NCI-H748 treated with DMSO at 0.1 percent for 48 hours (cell line): Measurements from ENCODE around the gene CCDC40.
"Not testable (repeated sequence)": the region's sequence is repeated elsewhere in the genome, so short reads cannot be mapped to it uniquely, and the experiment has no call there.

Experiments used
- DNase-seq: peaks from one replicate; lab custom pipeline; 2025; lab: John Stamatoyannopoulos, UW

Gene CCDC40

GRCh38 chr17:80045703-80046102 is 9.3 kb downstream of the CCDC40 start:
- DNase-seq: peak; percentile 48

GRCh38 chr17:80046709-80047108 is 10.3 kb downstream of the CCDC40 start:
- not testable (repeated sequence) for DNase-seq

- no peak for DNase-seq
Observed at GRCh38 chr17:80047176-80047575, 10.7 kb downstream of the CCDC40 start.

- DNase-seq: no peak
Observed at GRCh38 chr17:80049986-80050385, 13.5 kb downstream of the CCDC40 start.

- DNase-seq: no peak
Observed at GRCh38 chr17:80050706-80051105, 14.3 kb downstream of the CCDC40 start.

GRCh38 chr17:80051681-80052080 is 15.2 kb downstream of the CCDC40 start:
- DNase-seq: no peak

GRCh38 chr17:80053102-80053501 is 16.7 kb downstream of the CCDC40 start:
- DNase-seq: no peak

GRCh38 chr17:80055597-80055996 is 19.2 kb downstream of the CCDC40 start:
- DNase-seq: no peak

GRCh38 chr17:80058311-80058955 is 22.0 kb downstream of the CCDC40 start:
- no peak for DNase-seq

GRCh38 chr17:80060644-80061043 is 24.2 kb downstream of the CCDC40 start:
- DNase-seq: no peak

GRCh38 chr17:80061421-80061820 is 25.0 kb downstream of the CCDC40 start:
- DNase-seq: no peak

- DNase-seq: no peak
Observed at GRCh38 chr17:80063830-80064585, 27.6 kb downstream of the CCDC40 start.

- DNase-seq: no peak
Observed at GRCh38 chr17:80064696-80065095, 28.3 kb downstream of the CCDC40 start.

- DNase-seq: no peak
Observed at GRCh38 chr17:80065478-80066170, 29.2 kb downstream of the CCDC40 start.

- no peak for DNase-seq
Observed at GRCh38 chr17:80067393-80067986, 31.0 kb downstream of the CCDC40 start.

- DNase-seq: no peak
Observed at GRCh38 chr17:80068301-80069222, 32.1 kb downstream of the CCDC40 start.

- DNase-seq: no peak
Observed at GRCh38 chr17:80070375-80071115, 34.1 kb downstream of the CCDC40 start.

- DNase-seq: no peak
Observed at GRCh38 chr17:80071116-80071841, 34.8 kb downstream of the CCDC40 start.

- no peak for DNase-seq
Observed at GRCh38 chr17:80072410-80072809, 36.0 kb downstream of the CCDC40 start.

- no peak for DNase-seq
Observed at GRCh38 chr17:80080081-80080480, 43.6 kb downstream of the CCDC40 start.
